ENCODE data around the gene CACNG1.
"Not testable (repeated sequence)": the region's sequence is repeated elsewhere in the genome, so short reads cannot be mapped to it uniquely, and the experiment has no call there.

The CACNG1 gene

GRCh38 chr17:67038861-67039365 is 5.4 kb upstream of the CACNG1 start:
- no peak overlapping the region for H3K27ac ChIP-seq (replicated peaks)
- no peaks in the 10 kb centered on the region for H3K27me3 ChIP-seq (ENCODE audit: insufficient read depth, poor library complexity, severe bottlenecking)
- H3K4me3 ChIP-seq (replicated peaks; ENCODE audit: insufficient read depth, low read length), result no peak overlapping the region
- DNase-seq (ENCODE audit: low read depth in 1 of 2, low spot score in 1 of 2), result no peak
- no peak for TF ChIP-seq GABPA (IDR thresholded peaks at IDR 0.05; ENCODE audit: low read depth)
- TF ChIP-seq CTCF (IDR thresholded peaks at IDR 0.05; ENCODE audit: insufficient read depth, low read length), result no peak
- no peak for TF ChIP-seq REST (IDR thresholded peaks at IDR 0.05; ENCODE audit: insufficient replicate concordance, low read depth)
- no peak for TF ChIP-seq POLR2AphosphoS5 (IDR thresholded peaks at IDR 0.05; ENCODE audit: low read depth)
- no peak for TF ChIP-seq SPI1 (IDR thresholded peaks at IDR 0.05; ENCODE audit: borderline replicate concordance, low read depth)

GRCh38 chr17:67040652-67041051 is 3.7 kb upstream of the CACNG1 start:
- no peak for TF ChIP-seq CTCF (IDR thresholded peaks at IDR 0.05; ENCODE audit: insufficient read depth, low read length)
- TF ChIP-seq POLR2AphosphoS5 (IDR thresholded peaks at IDR 0.05; ENCODE audit: low read depth), result no peak
- H3K4me3 ChIP-seq (replicated peaks; ENCODE audit: insufficient read depth, low read length), result no peak overlapping the region
- no peak overlapping the region for H3K27ac ChIP-seq (replicated peaks)
- no peaks in the 10 kb centered on the region for H3K27me3 ChIP-seq (ENCODE audit: insufficient read depth, poor library complexity, severe bottlenecking)
- DNase-seq (ENCODE audit: low read depth in 1 of 2, low spot score in 1 of 2), result no peak

- H3K27me3 ChIP-seq (ENCODE audit: insufficient read depth, poor library complexity, severe bottlenecking); DNase-seq (ENCODE audit: low read depth in 1 of 2, low spot score in 1 of 2); H3K4me3 ChIP-seq (replicated peaks; ENCODE audit: insufficient read depth, low read length); H3K27ac ChIP-seq (replicated peaks): not testable (repeated sequence)
These were observed 3.2 kb upstream of the CACNG1 start for GRCh38 chr17:67041119-67041518.

- Histone ChIP-seq H3K4me3 (replicated peaks; ENCODE audit: insufficient read depth, low read length) (no peak overlapping the region), H3K27ac (replicated peaks) (no peak overlapping the region), H3K27me3 (ENCODE audit: insufficient read depth, poor library complexity, severe bottlenecking) (no peaks in the 10 kb centered on the region)
- no peak for DNase-seq (ENCODE audit: low read depth in 1 of 2, low spot score in 1 of 2)
- TF ChIP-seq SPI1 (IDR thresholded peaks at IDR 0.05; ENCODE audit: borderline replicate concordance, low read depth) (no peak), REST (IDR thresholded peaks at IDR 0.05; ENCODE audit: insufficient replicate concordance, low read depth) (no peak), GABPA (IDR thresholded peaks at IDR 0.05; ENCODE audit: low read depth) (no peak), CTCF (IDR thresholded peaks at IDR 0.05; ENCODE audit: insufficient read depth, low read length) (no peak), POLR2AphosphoS5 (IDR thresholded peaks at IDR 0.05; ENCODE audit: low read depth) (no peak)
These were observed 2.8 kb upstream of the CACNG1 start for GRCh38 chr17:67041531-67041930.
